ENCODE measurements around the gene FIGNL1. TPM values are rescaled to one million over a fixed set of nuclear protein-coding genes. Genes with fewer than 3 reads are reported as not detected.

Gene FIGNL1
- total RNA-seq, 1 experiment from 2014 or later = 6.4 TPM

- no peak for DNase-seq (ENCODE audit: low spot score)
- TF ChIP-seq FOXK1 (CRISPR knock-in tag; IDR thresholded peaks at IDR 0.05) = no peak
- no peak for TF ChIP-seq MYBL2 (CRISPR knock-in tag; IDR thresholded peaks at IDR 0.05)
- TF ChIP-seq NFATC4 (CRISPR knock-in tag; IDR thresholded peaks at IDR 0.05) = no peak
- TF ChIP-seq HMGXB4 (CRISPR knock-in tag; IDR thresholded peaks at IDR 0.05) = no peak
- TF ChIP-seq STAT6 (CRISPR knock-in tag; conservative IDR thresholded peaks at IDR 0.05; ENCODE audit: low read depth) = no peak
- no peak for TF ChIP-seq ZNF425 (CRISPR knock-in tag; conservative IDR thresholded peaks at IDR 0.05)
- TF ChIP-seq FOXP1 (CRISPR knock-in tag; IDR thresholded peaks at IDR 0.05; ENCODE audit: borderline replicate concordance) = no peak
- TF ChIP-seq JAZF1 (CRISPR knock-in tag; IDR thresholded peaks at IDR 0.05) = no peak
- TF ChIP-seq CBFB (CRISPR knock-in tag; IDR thresholded peaks at IDR 0.05; ENCODE audit: low read depth) = no peak
- TF ChIP-seq FOXP4 (CRISPR knock-in tag; IDR thresholded peaks at IDR 0.05) = no peak
- TF ChIP-seq ZNF317 (CRISPR knock-in tag; IDR thresholded peaks at IDR 0.05; ENCODE audit: borderline replicate concordance, low read depth) = no peak
- no peak for TF ChIP-seq NFYB (CRISPR knock-in tag; conservative IDR thresholded peaks at IDR 0.05; ENCODE audit: low read depth)
- TF ChIP-seq PRDM15 (CRISPR knock-in tag; IDR thresholded peaks at IDR 0.05) = no peak
- no peak for TF ChIP-seq ZMAT4 (CRISPR knock-in tag; IDR thresholded peaks at IDR 0.05)
- no peak for TF ChIP-seq MLX (CRISPR knock-in tag; IDR thresholded peaks at IDR 0.05)
- no peak for ATAC-seq
- H3K9me3 Mint-ChIP-seq = no peaks in the 10 kb centered on the region
- CTCF ChIA-PET = interaction anchor here (1.2 kb wide), 1 partner anchor 19 kb away, joined by 3 read pairs; no protein-coding TSS in a partner anchor
- no peaks in the 10 kb centered on the region for H3K36me3 Mint-ChIP-seq
- POLR2A ChIA-PET = no interaction called here
- no peak overlapping the region for H3K27ac Mint-ChIP-seq
- no peak overlapping the region for H3K4me3 Mint-ChIP-seq
- 0 out of 2 replicates have a peak, but pooled peaks cover 7% of the 10 kb centered on the region for H3K4me1 Mint-ChIP-seq
- H3K27me3 Mint-ChIP-seq (ENCODE audit: low read depth) = peaks cover 6% of the 10 kb centered on the region
Measured at GRCh38 chr7:50400114-50400513, 50.0 kb downstream of the FIGNL1 start.

Measured in WTC11 (cell line).